Common myeloid progenitor, CD34-positive (primary cell): ENCODE results near the gene PLXDC1. TPM values are rescaled to one million over a fixed set of nuclear protein-coding genes. Genes with fewer than 3 reads are reported as not detected.

Source experiments
- CTCF ChIA-PET: fragments of 350-600 bp; sonication (Branson Sonifier 250); formaldehyde crosslinking; loops from one replicate; lab custom pipeline; 2021; ENCODE audit warnings: antibody characterized with exemption; lab: Charles Lee
- POLR2A ChIA-PET: fragments of 350-600 bp; sonication (Branson Sonifier 250); formaldehyde crosslinking; loops from one replicate; lab custom pipeline; 2021; ENCODE audit warnings: antibody characterized with exemption; lab: Charles Lee
- DNase-seq, 3 donors: peaks; one replicate each; pipeline versions ENCODE4 v3.0.0 to v3.0.0-alpha.2; 2013
- H3K27ac ChIP-seq, 2 experiments: 1 replicate in 1 of 2; 2 replicates in 1 of 2; pipeline ENCODE4 v1.7.0; 2013; ENCODE audit warnings: inconsistent platforms in 2 of 2, low read length in 2 of 2, mild to moderate bottlenecking in 2 of 2, low read depth in 1 of 2, moderate library complexity in 1 of 2; ENCODE audit not compliant: severe bottlenecking in 2 of 2, insufficient read depth in 1 of 2, poor library complexity in 1 of 2
- H3K27me3 ChIP-seq, 5 experiments: replicated peaks in 2 of 5; 1 replicate in 3 of 5; 2 replicates in 2 of 5; pipeline versions ENCODE4 v1.6.1 to v1.7.0; 2013; ENCODE audit warnings: low read length in 4 of 5, mild to moderate bottlenecking in 2 of 5, moderate library complexity in 2 of 5, inconsistent platforms in 1 of 5; ENCODE audit not compliant: insufficient read depth in 5 of 5, control insufficient read depth in 4 of 5
- H3K36me3 ChIP-seq, 4 experiments: 1 replicate in 2 of 4; 2 replicates in 2 of 4; pipeline versions ENCODE4 v1.6.1 to v1.7.0; 2013; ENCODE audit warnings: low read length in 3 of 4, control low read depth in 1 of 4, mild to moderate bottlenecking in 1 of 4; ENCODE audit not compliant: control insufficient read depth in 4 of 4, insufficient read depth in 4 of 4
- H3K4me1 ChIP-seq, 4 experiments: 1 replicate in 3 of 4; 2 replicates in 1 of 4; pipeline versions ENCODE4 v1.6.1 to v1.7.1; 2013; ENCODE audit warnings: low read length in 3 of 4, mild to moderate bottlenecking in 3 of 4, control low read depth in 1 of 4, inconsistent platforms in 1 of 4, moderate library complexity in 1 of 4; ENCODE audit not compliant: control insufficient read depth in 4 of 4, insufficient read depth in 4 of 4; ENCODE audit errors: control extremely low read depth in 1 of 4
- H3K4me3 ChIP-seq, 7 experiments: 1 replicate in 4 of 7; 2 replicates in 3 of 7; pipeline versions ENCODE4 v1.5.1 to v1.7.0; 2013; ENCODE audit warnings: mild to moderate bottlenecking in 7 of 7, low read length in 6 of 7, moderate library complexity in 6 of 7, inconsistent platforms in 2 of 7, low read depth in 2 of 7, control low read depth in 1 of 7; ENCODE audit not compliant: insufficient read depth in 4 of 7, control insufficient read depth in 1 of 7; ENCODE audit errors: extremely low read depth in 1 of 7
- H3K9me3 ChIP-seq, 5 experiments: 1 replicate in 4 of 5; 2 replicates in 1 of 5; pipeline versions ENCODE4 v1.6.1 to v1.7.1; 2013; ENCODE audit warnings: low read length in 4 of 5, mild to moderate bottlenecking in 2 of 5, inconsistent platforms in 1 of 5, low read depth in 1 of 5, moderate library complexity in 1 of 5; ENCODE audit not compliant: control insufficient read depth in 4 of 5, insufficient read depth in 2 of 5; ENCODE audit errors: control extremely low read depth in 1 of 5
- WGBS: methylation state at CpG from one replicate; pipeline ENCODE4 v1.1.5; 2013; ENCODE audit not compliant: insufficient coverage; 5-methylcytosine and 5-hydroxymethylcytosine counted together
- polyA plus RNA-seq: library from polyadenylated mRNA; unstranded; fragments of 120-200 nt; gene quantifications from one replicate; pipeline ENCODE4 v1.2.1, GENCODE V29; 2013

PLXDC1 gene
- polyA plus RNA-seq, result 0.30 TPM

DNA sequence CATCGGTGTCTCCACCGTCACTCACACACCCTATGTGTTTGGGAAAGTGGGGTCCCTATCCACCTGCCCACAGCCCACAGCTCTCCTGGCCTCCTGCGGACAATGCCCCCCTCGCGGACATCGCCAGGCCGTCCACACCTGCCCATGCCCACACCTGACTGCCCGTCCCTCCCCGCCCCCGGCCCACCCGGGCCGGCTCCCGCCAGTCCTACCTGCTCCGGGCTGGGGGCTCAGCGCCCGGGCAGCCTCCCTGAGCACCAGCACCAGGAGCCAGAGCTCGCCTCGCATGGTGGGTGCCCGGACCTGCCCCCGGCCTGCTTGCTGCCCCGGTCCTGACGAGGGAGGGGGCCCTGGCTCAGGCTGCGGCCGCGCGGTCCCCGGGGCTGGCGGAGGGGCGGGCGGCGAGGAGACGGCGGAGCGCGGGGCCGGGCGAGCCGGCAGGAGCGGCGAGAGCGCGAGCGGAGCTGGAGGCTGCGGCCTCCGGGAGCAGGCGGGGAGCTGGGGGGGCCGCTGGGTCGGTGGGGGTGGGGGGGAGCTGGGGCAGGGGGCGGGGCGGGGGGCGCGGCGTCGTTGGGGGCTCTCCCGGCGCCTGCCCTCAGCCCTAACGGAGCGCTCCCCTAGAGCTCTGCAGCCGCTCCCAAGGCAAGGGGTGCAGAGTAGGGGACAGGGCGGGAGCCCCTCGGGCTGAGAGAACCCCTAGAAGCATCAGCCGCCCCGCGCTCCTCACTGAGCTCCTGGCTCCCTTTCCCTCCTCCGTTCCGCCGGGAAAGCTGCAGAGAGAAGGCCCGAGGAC is at the start of gene PLXDC1:
PLXDC1 (minus strand) TSS at position 488 of the 793 bp plus-strand sequence; CDS start at position 288, 200 bp downstream.
- DNase-seq, result peak in 1 of 3 donors; percentile 23
- H3K4me3 ChIP-seq, result peak within 1 kb of the TSS in 4 of 7 experiments; percentile 44 to 100 (median 97)
- no peaks in the 10 kb centered on the region for H3K9me3 ChIP-seq
- H3K36me3 ChIP-seq, result no peaks in the 10 kb centered on the region
- peaks cover 2 to 26% (median 24%) of the 10 kb centered on the region in 4 experiments for H3K4me1 ChIP-seq
- under 1% methylated on average over 31 of the region's 68 CpGs for WGBS
- H3K27ac ChIP-seq, result no peak within 1 kb of the TSS
- CTCF ChIA-PET, result interaction anchor here (0.8 to 7.1 kb wide), 9 partner anchors 14 to 200 kb away, joined by 3 to 96 read pairs (median 5); partner anchors contain the start of gene ARL5C
- peaks cover 0 to 45% (median 28%) of the 10 kb centered on the region in 5 experiments for H3K27me3 ChIP-seq
- POLR2A ChIA-PET, result no interaction called here

- ChIA-PET POLR2A (no interaction called here), CTCF (interaction anchor here (13.9 kb wide), 1 partner anchor 39 kb away, joined by 425 read pairs; no protein-coding TSS in a partner anchor)
- Histone ChIP-seq H3K36me3 (peaks cover 17 to 40% (median 33%) of the 10 kb centered on the region in 4 experiments), H3K9me3 (no peaks in the 10 kb centered on the region), H3K27ac (peak overlapping the region; percentile 100), H3K4me1 (peaks cover 7 to 58% (median 47%) of the 10 kb centered on the region in 4 experiments), H3K27me3 (no peaks in the 10 kb centered on the region), H3K4me3 (peak overlapping the region; percentile 21 to 100 (median 89))
- DNase-seq, result peak in 2 of 3 donors; percentile 25 to 32
- 57% methylated on average over 7 of the region's 11 CpGs for WGBS
Observed at GRCh38 chr17:39200957-39201510, 49.6 kb upstream of the PLXDC1 start.

DNA sequence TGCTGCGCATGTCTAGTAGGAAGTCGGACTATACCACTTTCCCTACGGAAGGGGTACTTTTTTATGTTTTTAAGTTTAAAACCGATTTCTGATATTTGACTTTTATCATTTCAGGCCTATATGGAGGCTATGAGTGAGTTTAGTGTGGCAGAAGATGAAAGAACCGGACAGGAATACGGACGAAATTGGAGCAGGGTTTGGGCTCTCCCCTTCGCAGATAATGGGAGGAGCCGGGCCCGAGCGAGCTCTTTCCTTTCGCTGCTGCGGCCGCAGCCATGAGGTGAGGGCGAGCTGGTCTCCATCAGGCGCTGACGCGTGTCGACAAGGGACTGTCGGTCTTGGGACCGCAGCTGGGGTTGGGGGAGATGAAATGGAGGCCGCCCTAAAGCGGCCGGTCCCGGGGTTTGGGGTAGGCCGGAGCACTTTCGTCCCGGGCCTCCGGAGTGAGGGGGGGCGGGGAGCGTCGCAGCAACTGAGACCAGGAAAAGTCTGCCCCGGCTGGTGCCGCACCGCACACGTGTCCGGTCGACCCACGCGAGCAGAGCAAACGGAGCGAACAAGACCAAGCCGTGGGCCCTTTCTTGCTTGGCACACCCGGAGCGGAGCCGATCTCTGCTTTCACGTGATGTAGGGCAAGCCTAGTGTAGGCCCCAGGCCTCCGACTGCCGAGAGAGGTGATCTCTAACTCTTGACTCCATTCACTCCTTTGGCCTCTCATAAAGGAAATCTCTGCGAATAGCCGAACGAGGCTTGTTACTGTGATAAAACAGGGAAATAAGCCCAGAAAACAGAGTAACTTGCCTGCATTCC is 48.8 kb upstream of the PLXDC1 start, which contains the start of gene RPL19:
RPL19 (plus strand) TSS at position 214 of the 810 bp plus-strand sequence; CDS start at position 276, 62 bp downstream.
- ChIA-PET POLR2A (interaction anchor here (0.8 to 1.5 kb wide), 3 partner anchors 8 to 17 kb away, joined by 3 to 6 read pairs (median 3); no protein-coding TSS in a partner anchor), CTCF (interaction anchor here (0.6 to 13.9 kb wide), 6 partner anchors 9 to 223 kb away, joined by 3 to 425 read pairs (median 3); no protein-coding TSS in a partner anchor)
- DNase-seq, result peak; percentile 24 to 55 (median 45)
- Histone ChIP-seq H3K36me3 (peaks cover 17 to 40% (median 33%) of the 10 kb centered on the region in 4 experiments), H3K27ac (peak within 1 kb of the TSS; percentile 100), H3K27me3 (no peaks in the 10 kb centered on the region), H3K4me1 (peaks cover 7 to 65% (median 54%) of the 10 kb centered on the region in 4 experiments), H3K9me3 (no peaks in the 10 kb centered on the region), H3K4me3 (peak within 1 kb of the TSS; percentile 80 to 100 (median 89))
- WGBS, result 0% methylated on average over 36 of the region's 52 CpGs

- Histone ChIP-seq H3K36me3 (peaks cover 17 to 35% (median 29%) of the 10 kb centered on the region in 4 experiments), H3K9me3 (no peaks in the 10 kb centered on the region), H3K27me3 (no peaks in the 10 kb centered on the region), H3K27ac (peak overlapping the region; percentile 100), H3K4me1 (peaks cover 7 to 66% (median 55%) of the 10 kb centered on the region in 4 experiments), H3K4me3 (peak overlapping the region; percentile 50 to 100 (median 89))
- DNase-seq, result peak; percentile 95 to 98 (median 98)
- 2% methylated on average over 6 of the region's 10 CpGs for WGBS
- ChIA-PET POLR2A (interaction anchor here (0.8 to 1.5 kb wide), 3 partner anchors 9 to 18 kb away, joined by 3 to 6 read pairs (median 3); no protein-coding TSS in a partner anchor), CTCF (interaction anchor here (0.6 to 13.9 kb wide), 6 partner anchors 9 to 223 kb away, joined by 3 to 425 read pairs (median 3); no protein-coding TSS in a partner anchor)
Observed at GRCh38 chr17:39199820-39200069, 48.3 kb upstream of the PLXDC1 start.

DNA sequence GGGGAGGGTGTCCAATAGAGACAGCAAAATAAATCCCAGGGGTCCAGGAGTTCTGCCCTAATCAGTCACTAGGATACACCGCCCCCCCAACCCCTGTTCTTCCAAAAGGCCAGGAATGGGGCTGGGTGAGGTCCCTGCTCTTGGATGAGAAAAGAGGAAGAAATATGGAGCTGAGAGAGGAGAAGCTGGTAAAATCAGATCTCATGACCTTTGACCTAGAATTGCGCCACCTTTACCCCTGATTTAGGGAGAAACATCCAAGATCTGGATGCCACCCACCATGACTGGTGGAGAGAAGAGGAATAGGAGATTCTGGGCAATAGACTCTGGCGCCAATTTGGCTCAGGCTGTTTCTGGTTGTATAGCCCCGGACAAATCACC is 46.7 kb upstream of the PLXDC1 start:
- H3K4me3 ChIP-seq, result peak overlapping the region in 6 of 7 experiments; percentile 16 to 84 (median 75)
- 80% methylated on average over 1 of the region's 4 CpGs for WGBS
- peaks cover 6 to 20% (median 17%) of the 10 kb centered on the region in 4 experiments for H3K36me3 ChIP-seq
- H3K9me3 ChIP-seq, result no peaks in the 10 kb centered on the region
- DNase-seq, result peak in 1 of 3 donors; percentile 15
- peaks cover 7 to 66% (median 55%) of the 10 kb centered on the region in 4 experiments for H3K4me1 ChIP-seq
- CTCF ChIA-PET, result interaction anchor here (13.9 kb wide), 1 partner anchor 42 kb away, joined by 425 read pairs; no protein-coding TSS in a partner anchor
- POLR2A ChIA-PET, result interaction anchor here (0.7 kb wide), 1 partner anchor 445 kb away, joined by 4 read pairs; no protein-coding TSS in a partner anchor
- H3K27me3 ChIP-seq, result no peaks in the 10 kb centered on the region
- no peak overlapping the region for H3K27ac ChIP-seq
